H1 (cell line): ENCODE data around the gene DUSP10. TPM values are rescaled to one million over a fixed set of nuclear protein-coding genes. Genes with fewer than 3 reads are reported as not detected.

Experiments used
- BACH1 ChIP-seq: IDR thresholded peaks from 2 replicates; pipeline ENCODE4 v1.6.1; 2012; ENCODE audit warnings: low read length, improper control_type of control experiment
- polyA plus RNA-seq, 7 experiments: library from polyadenylated mRNA; depleted of rRNA in 3 of 7; stranded (reverse) in 5 of 7; unstranded in 2 of 7; fragments of >200 nt in 5 of 7; fragments of 200-250 nt in 2 of 7; gene quantifications; 1 replicate in 5 of 7; 2 replicates in 1 of 7; 4 replicates in 1 of 7; pipeline versions ENCODE4 v1.2.1 to v1.2.3, GENCODE V29; 2011 to 2013; ENCODE audit warnings: missing spikeins in 2 of 7, mixed read lengths in 2 of 7
- total RNA-seq: library from RNA; stranded (reverse); fragmentation: NEBNext Ultra II Directional; extraction: Animal tissue kit (Norgen Biotek cat#: 25700); gene quantifications from 2 replicates; pipeline ENCODE4 v1.2.1, GENCODE V29; 2021
- TF ChIP-seq, protein P1 (sequence below), 3 experiments: IDR thresholded peaks; 1 replicate in 2 of 3; 2 replicates in 1 of 3; pipeline versions ENCODE4 v1.5.1 to v1.6.1; 2011; ENCODE audit warnings: low read length in 3 of 3, mild to moderate bottlenecking in 3 of 3, inconsistent platforms in 2 of 3, low read depth in 1 of 3, moderate library complexity in 1 of 3; ENCODE audit not compliant: insufficient read depth in 1 of 3; ENCODE audit errors: control extremely low read depth in 1 of 3

The DUSP10 gene
- total and polyA plus RNA-seq, 2 of the 8 experiments (the other 6 are each of a cell fraction or from before 2014, with no cell fraction given), result 1.2 TPM

GRCh38 chr1:221711656-221712055, 30.2 kb downstream of the DUSP10 start (continued):
- TF ChIP-seq, protein P1, sequence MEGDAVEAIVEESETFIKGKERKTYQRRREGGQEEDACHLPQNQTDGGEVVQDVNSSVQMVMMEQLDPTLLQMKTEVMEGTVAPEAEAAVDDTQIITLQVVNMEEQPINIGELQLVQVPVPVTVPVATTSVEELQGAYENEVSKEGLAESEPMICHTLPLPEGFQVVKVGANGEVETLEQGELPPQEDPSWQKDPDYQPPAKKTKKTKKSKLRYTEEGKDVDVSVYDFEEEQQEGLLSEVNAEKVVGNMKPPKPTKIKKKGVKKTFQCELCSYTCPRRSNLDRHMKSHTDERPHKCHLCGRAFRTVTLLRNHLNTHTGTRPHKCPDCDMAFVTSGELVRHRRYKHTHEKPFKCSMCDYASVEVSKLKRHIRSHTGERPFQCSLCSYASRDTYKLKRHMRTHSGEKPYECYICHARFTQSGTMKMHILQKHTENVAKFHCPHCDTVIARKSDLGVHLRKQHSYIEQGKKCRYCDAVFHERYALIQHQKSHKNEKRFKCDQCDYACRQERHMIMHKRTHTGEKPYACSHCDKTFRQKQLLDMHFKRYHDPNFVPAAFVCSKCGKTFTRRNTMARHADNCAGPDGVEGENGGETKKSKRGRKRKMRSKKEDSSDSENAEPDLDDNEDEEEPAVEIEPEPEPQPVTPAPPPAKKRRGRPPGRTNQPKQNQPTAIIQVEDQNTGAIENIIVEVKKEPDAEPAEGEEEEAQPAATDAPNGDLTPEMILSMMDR (IDR thresholded peaks at IDR 0.05; ENCODE audit: control extremely low read depth in 1 of 3, insufficient read depth in 1 of 3, low read depth in 1 of 3, low read length in 3 of 3), result no peak
- no peak for TF ChIP-seq BACH1
- TF ChIP-seq, all 59 proteins: peak for 0
